Body of pancreas (tissue), 4 donors: ENCODE data around the gene CDH2. TPM values are rescaled to one million over a fixed set of nuclear protein-coding genes. Genes with fewer than 3 reads are reported as not detected.

ENCODE experiments used
- ATAC-seq: fragments of 150-250 bp; one replicate; pipeline ENCODE4 v1.9.1; 2016
- DNase-seq, 4 donors: peaks; one replicate each; pipeline ENCODE4 v3.0.0-alpha.2; 2019
- H3K27ac ChIP-seq, 4 donors: fragments of 200-600 bp; sonication (generic); 1 replicate in 3 of 4; 2 replicates in 1 of 4; pipeline versions ENCODE4 v1.5.1 to v1.6.1; 2016 to 2019; ENCODE audit warnings: mild to moderate bottlenecking in 1 of 4, mixed read lengths in 1 of 4, moderate library complexity in 1 of 4
- H3K27me3 ChIP-seq, 2 donors: fragments of 200-600 bp; sonication (generic); one replicate each; pipeline ENCODE4 v1.6.0; 2016; ENCODE audit warnings: mild to moderate bottlenecking in 1 of 2
- H3K36me3 ChIP-seq, 2 donors: fragments of 200-600 bp; sonication (generic); replicated peaks in 1 of 2; 2 replicates each; pipeline ENCODE4 v1.5.1; 2016; ENCODE audit warnings: low read depth in 2 of 2; ENCODE audit not compliant: insufficient read depth in 1 of 2
- H3K4me1 ChIP-seq: fragments of 200-600 bp; sonication (generic); one replicate; pipeline ENCODE4 v1.6.0; 2016
- H3K4me3 ChIP-seq, 2 donors: fragments of 200-600 bp; sonication (generic); 1 replicate in 1 of 2; 2 replicates in 1 of 2; pipeline ENCODE4 v1.5.1; 2016 to 2019
- H3K9me3 ChIP-seq, 3 donors: fragments of 200-600 bp; sonication (generic); 1 replicate in 2 of 3; 2 replicates in 1 of 3; pipeline ENCODE4 v1.5.1; 2016
- CTCF ChIP-seq, 7 experiments: fragments of 450-650 bp in 4 of 7; fragments of 200-600 bp in 3 of 7; sonication (generic) in 3 of 7; IDR thresholded peaks; one replicate each; pipeline ENCODE4 v1.5.1; 2016 to 2019; ENCODE audit warnings: antibody characterized with exemption in 7 of 7
- POLR2A ChIP-seq, 3 donors: fragments of 450-650 bp; IDR thresholded peaks; one replicate each; pipeline ENCODE4 v1.6.1; 2016; ENCODE audit warnings: antibody characterized with exemption in 3 of 3, mild to moderate bottlenecking in 2 of 3
- WGBS, 2 donors: methylation state at CpG; one replicate each; pipeline ENCODE4 v1.1.5; 2017; 5-methylcytosine and 5-hydroxymethylcytosine counted together
- intact Hi-C: fragments of 100-400 bp; cut with DNase I; formaldehyde crosslinking; loops from one replicate; pipeline ENCODE4 v1.15.1; 2023
- total RNA-seq, 2 donors: library from RNA; depleted of rRNA; stranded (reverse); fragments of >200 nt; gene quantifications; one replicate each; pipeline ENCODE4 v1.1.0, GENCODE V29; 2016

Gene CDH2
- total RNA-seq, 2 donors from 2014 or later: 0.33 to 0.78 TPM

GRCh38 chr18:28063271-28063761 is 113.6 kb downstream of the CDH2 start:
- Histone ChIP-seq H3K4me1 (no peaks in the 10 kb centered on the region), H3K27me3 (no peaks in the 10 kb centered on the region), H3K27ac (no peak overlapping the region), H3K36me3 (no peaks in the 10 kb centered on the region), H3K9me3 (no peaks in the 10 kb centered on the region), H3K4me3 (no peak overlapping the region)
- no peak for TF ChIP-seq POLR2A (IDR thresholded peaks at IDR 0.05)
- no peak for TF ChIP-seq CTCF (IDR thresholded peaks at IDR 0.05)
- intact Hi-C loops: no loop called here
- DNase-seq (no peak), ATAC-seq (no peak)
- WGBS, 2 donors: 23 to 26% methylated on average over 2 of the region's 2 CpGs

DNA sequence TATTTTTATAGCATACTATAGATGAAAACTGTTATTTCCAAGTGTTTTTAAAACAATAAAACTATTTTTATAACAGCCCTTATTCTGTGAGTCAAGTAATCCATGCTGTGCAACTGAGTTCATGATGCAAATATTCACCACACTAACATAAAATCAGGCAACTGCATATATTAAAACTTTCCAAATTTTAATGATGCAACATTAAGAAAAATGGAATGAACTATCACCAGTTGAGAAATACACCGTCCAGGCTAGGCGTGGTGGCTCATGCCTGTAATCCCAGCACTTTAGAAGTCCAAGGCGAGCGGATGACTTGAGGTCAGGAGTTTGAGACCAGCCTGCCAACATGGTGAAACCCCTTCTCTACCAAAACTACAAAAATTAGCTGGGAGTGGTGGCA is 114.5 kb downstream of the CDH2 start:
- Histone ChIP-seq H3K4me1 (no peaks in the 10 kb centered on the region), H3K36me3 (no peaks in the 10 kb centered on the region), H3K9me3 (no peaks in the 10 kb centered on the region), H3K27ac (no peak overlapping the region), H3K4me3 (no peak overlapping the region), H3K27me3 (no peaks in the 10 kb centered on the region)
- DNase-seq (no peak), ATAC-seq (no peak)
- TF ChIP-seq POLR2A (IDR thresholded peaks at IDR 0.05): no peak
- no peak for TF ChIP-seq CTCF (IDR thresholded peaks at IDR 0.05)
- intact Hi-C loops: no loop called here
- 73 to 84% methylated on average over 4 of the region's 4 CpGs for WGBS, 2 donors

DNA sequence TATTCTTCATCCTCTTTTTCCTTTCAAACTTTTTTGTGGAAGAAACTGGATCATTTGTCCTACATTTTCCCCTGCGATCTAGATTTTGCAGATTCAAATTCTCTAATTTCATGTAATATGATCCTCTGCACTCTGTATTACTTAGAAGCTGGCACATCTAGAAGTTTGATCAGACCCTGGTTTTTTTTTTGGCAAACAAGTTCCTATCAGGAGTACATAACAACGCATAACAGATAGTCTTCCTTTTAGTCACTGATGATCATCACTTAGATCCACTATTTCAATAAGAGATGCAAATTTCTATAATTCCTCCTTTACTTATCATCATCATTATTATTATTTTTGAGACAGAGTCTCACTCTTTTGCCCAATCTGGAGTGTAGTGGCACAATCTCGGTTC is 117.1 kb downstream of the CDH2 start:
- no peaks in the 10 kb centered on the region for H3K9me3 ChIP-seq
- no peak for DNase-seq
- H3K4me3 ChIP-seq: no peak overlapping the region
- no peaks in the 10 kb centered on the region for H3K36me3 ChIP-seq
- H3K27me3 ChIP-seq: no peaks in the 10 kb centered on the region
- 64 to 67% methylated on average over 3 of the region's 3 CpGs for WGBS, 2 donors
- H3K4me1 ChIP-seq: no peaks in the 10 kb centered on the region
- ATAC-seq: no peak
- intact Hi-C loops: no loop called here
- TF ChIP-seq POLR2A (IDR thresholded peaks at IDR 0.05) (no peak), CTCF (IDR thresholded peaks at IDR 0.05) (no peak)
- no peak overlapping the region for H3K27ac ChIP-seq

- Histone ChIP-seq H3K4me1 (no peaks in the 10 kb centered on the region), H3K4me3 (no peak overlapping the region), H3K27me3 (no peaks in the 10 kb centered on the region), H3K27ac (no peak overlapping the region), H3K36me3 (no peaks in the 10 kb centered on the region), H3K9me3 (no peaks in the 10 kb centered on the region)
- intact Hi-C loops: no loop called here
- ATAC-seq (no peak), DNase-seq (no peak)
- TF ChIP-seq POLR2A (IDR thresholded peaks at IDR 0.05) (no peak), CTCF (IDR thresholded peaks at IDR 0.05) (no peak)
Measured at GRCh38 chr18:28050545-28050944, 126.4 kb downstream of the CDH2 start.

- TF ChIP-seq POLR2A (IDR thresholded peaks at IDR 0.05): no peak
- TF ChIP-seq CTCF (IDR thresholded peaks at IDR 0.05): no peak
- Histone ChIP-seq H3K4me1 (no peaks in the 10 kb centered on the region), H3K27ac (no peak overlapping the region), H3K4me3 (no peak overlapping the region), H3K27me3 (no peaks in the 10 kb centered on the region), H3K36me3 (no peaks in the 10 kb centered on the region), H3K9me3 (no peaks in the 10 kb centered on the region)
- 46 to 59% methylated on average over 2 of the region's 2 CpGs for WGBS, 2 donors
- ATAC-seq (no peak), DNase-seq (no peak)
- intact Hi-C loops: no loop called here
Measured at GRCh38 chr18:28048612-28049011, 128.3 kb downstream of the CDH2 start.
